A549 (cell line): ENCODE measurements around the gene SKP1. TPM values are rescaled to one million over a fixed set of nuclear protein-coding genes. Genes with fewer than 3 reads are reported as not detected.

ENCODE experiments used
- ATAC-seq, 2 experiments: fragments of 200-7000 bp in 1 of 2; fragments of >200 bp in 1 of 2; cut with Nextera tagmentation in 1 of 2; cut with Tn5 transposase in 1 of 2; 3 replicates each; pipeline versions ENCODE4 v1.8.0 to v1.9.1; 2018 to 2020; ENCODE audit warnings: mild to moderate bottlenecking in 1 of 2, moderate library complexity in 1 of 2
- CTCF ChIA-PET: fragments of 300-600 bp; sonication (Branson Sonifier 250); formaldehyde crosslinking; extraction: SDS; loops from one replicate; lab custom pipeline; 2021; ENCODE audit warnings: antibody characterized with exemption, inconsistent platforms; lab: Yijun Ruan, JAX
- POLR2A ChIA-PET: fragments of 350-600 bp; formaldehyde crosslinking; extraction: SDS; loops from one replicate; lab custom pipeline; 2021; ENCODE audit warnings: antibody characterized with exemption, inconsistent platforms; lab: Yijun Ruan, JAX
- DNase-seq, 2 experiments: peaks; one replicate each; pipeline versions ENCODE4 v3.0.0 to v3.0.0-alpha.2; 2011 to 2016; ENCODE audit warnings: low read depth in 1 of 2, low spot score in 1 of 2
- FAIRE-seq: peaks from 2 replicates; lab custom pipeline; 2011; peaks lifted over from hg19 to GRCh38; lab: Jason Lieb, UNC
- H3K27ac ChIP-seq, 2 experiments: fragments of >200 bp; sonication (Bioruptor Twin); formaldehyde crosslinking; 3 replicates each; pipeline ENCODE4 v1.5.1; 2016 to 2017
- H3K4me1 ChIP-seq: fragments of >200 bp; sonication (Bioruptor Twin); formaldehyde crosslinking; 3 replicates; pipeline ENCODE4 v1.6.1; 2016
- H3K4me2 ChIP-seq: fragments of >200 bp; sonication (Bioruptor Twin); formaldehyde crosslinking; 3 replicates; pipeline ENCODE4 v1.6.1; 2016
- H3K4me3 ChIP-seq: fragments of >200 bp; sonication (Bioruptor Twin); formaldehyde crosslinking; 3 replicates; pipeline ENCODE4 v1.5.1; 2016
- H3K9me3 ChIP-seq: fragments of >200 bp; sonication (Bioruptor Twin); formaldehyde crosslinking; 3 replicates; pipeline ENCODE4 v1.6.1; 2016
- BHLHE40 ChIP-seq: IDR thresholded peaks from 2 replicates; pipeline ENCODE4 v1.6.1; 2012; ENCODE audit warnings: low read depth, low read length, inconsistent platforms
- CEBPB ChIP-seq, 2 experiments: fragments of >200 bp in 1 of 2; sonication (Bioruptor Twin) in 1 of 2; formaldehyde crosslinking in 1 of 2; IDR thresholded peaks; 2 replicates each; pipeline ENCODE4 v1.6.1; 2012 to 2016
- CHD2 ChIP-seq: fragments of 150-350 bp; IDR thresholded peaks from 2 replicates; pipeline ENCODE4 v1.6.1; 2014; ENCODE audit warnings: low read length; ENCODE audit not compliant: partially characterized antibody
- CHD4 ChIP-seq: fragments of 200-600 bp; sonication (generic); IDR thresholded peaks from 2 replicates; pipeline ENCODE4 v1.6.1; 2016; ENCODE audit warnings: antibody characterized with exemption, mild to moderate bottlenecking, borderline replicate concordance
- EHMT2 ChIP-seq: fragments of 200-600 bp; sonication (generic); IDR thresholded peaks from 2 replicates; pipeline ENCODE4 v1.6.1; 2016; ENCODE audit warnings: antibody characterized with exemption, low read depth, mild to moderate bottlenecking, moderate library complexity
- EP300 ChIP-seq, 2 experiments: fragments of >200 bp; sonication (Bioruptor Twin); formaldehyde crosslinking; IDR thresholded peaks; 2 replicates in 1 of 2; 3 replicates in 1 of 2; pipeline ENCODE4 v1.6.1; 2016 to 2017
- FOXS1 ChIP-seq: fragments of 250-450 bp; sonication (Bioruptor Pico); IDR thresholded peaks from 2 replicates; pipeline ENCODE4 v1.5.0; 2020; ENCODE audit warnings: mild to moderate bottlenecking, moderate library complexity
- HDAC2 ChIP-seq: fragments of 200-600 bp; sonication (generic); IDR thresholded peaks from 2 replicates; pipeline ENCODE4 v1.6.1; 2016
- KDM1A ChIP-seq: fragments of 200-600 bp; sonication (generic); IDR thresholded peaks from 2 replicates; pipeline ENCODE4 v1.6.1; 2016; ENCODE audit warnings: low read depth, mild to moderate bottlenecking
- MYC ChIP-seq: IDR thresholded peaks from 2 replicates; pipeline ENCODE4 v1.6.1; 2012; ENCODE audit warnings: mild to moderate bottlenecking, inconsistent platforms, low read length, improper control_type of control experiment, borderline replicate concordance
- NPAS2 ChIP-seq: fragments of 250-450 bp; sonication (Bioruptor Pico); IDR thresholded peaks from 2 replicates; pipeline ENCODE4 v1.8.0; 2022; ENCODE audit warnings: mild to moderate bottlenecking, moderate library complexity, borderline replicate concordance
- RAD21 ChIP-seq, 2 experiments: fragments of >200 bp in 1 of 2; sonication (Bioruptor Twin) in 1 of 2; formaldehyde crosslinking in 1 of 2; IDR thresholded peaks in 1 of 2; conservative IDR thresholded peaks in 1 of 2; 2 replicates in 1 of 2; 3 replicates in 1 of 2; pipeline ENCODE4 v1.6.1; 2012 to 2018; ENCODE audit warnings: inconsistent platforms in 1 of 2
- RCOR1 ChIP-seq: fragments of 150-350 bp; IDR thresholded peaks from 2 replicates; pipeline ENCODE4 v1.6.1; 2014; ENCODE audit warnings: antibody characterized with exemption, low read length, low read depth
- SMC3 ChIP-seq: fragments of >200 bp; sonication (Bioruptor Twin); formaldehyde crosslinking; IDR thresholded peaks from 3 replicates; pipeline ENCODE4 v1.6.1; 2018; ENCODE audit warnings: inconsistent platforms
- SREBF2 ChIP-seq: fragments of 450-650 bp; IDR thresholded peaks from 2 replicates; pipeline ENCODE4 v1.6.1; 2014; ENCODE audit warnings: mild to moderate bottlenecking, moderate library complexity
- ZFP36 ChIP-seq: fragments of 450-650 bp; IDR thresholded peaks from 2 replicates; pipeline ENCODE4 v1.6.1; 2014; ENCODE audit warnings: borderline replicate concordance; ENCODE audit not compliant: partially characterized antibody
- ZSCAN20 ChIP-seq: fragments of 250-450 bp; sonication (Bioruptor Pico); IDR thresholded peaks from 2 replicates; pipeline ENCODE4 v1.8.0; 2022; ENCODE audit warnings: mild to moderate bottlenecking, moderate library complexity
- WGBS: methylation state at CpG from one replicate; pipeline ENCODE4 v1.1.6; 2017; ENCODE audit errors: missing lambda C conversion rate; 5-methylcytosine and 5-hydroxymethylcytosine counted together
- polyA plus RNA-seq, 4 experiments: library from polyadenylated mRNA; depleted of rRNA in 3 of 4; stranded (reverse); fragments of >200 nt; fragmentation: RNase III in 1 of 4; extraction: RNeasy Plus Mini Kit Qiagen cat#74134 plus additional on column Dnase treatment in 1 of 4; gene quantifications; 2 replicates in 3 of 4; 3 replicates in 1 of 4; pipeline ENCODE4 v1.2.3, GENCODE V29; 2011 to 2017
- TF ChIP-seq, protein P1 (sequence below): fragments of 250-450 bp; sonication (Bioruptor Pico); IDR thresholded peaks from 2 replicates; pipeline ENCODE4 v1.5.0; 2021; ENCODE audit warnings: mild to moderate bottlenecking, moderate library complexity, borderline replicate concordance
- TF ChIP-seq, protein P2 (sequence below): fragments of >200 bp; sonication (Bioruptor Twin); formaldehyde crosslinking; IDR thresholded peaks from 2 replicates; pipeline ENCODE4 v1.6.1; 2016
- TF ChIP-seq, protein P3 (sequence below): IDR thresholded peaks from 2 replicates; pipeline ENCODE4 v1.6.1; 2012
- TF ChIP-seq, protein P4 (sequence below): fragments of >200 bp; sonication (Bioruptor Twin); formaldehyde crosslinking; IDR thresholded peaks from 3 replicates; pipeline ENCODE4 v1.5.1; 2016
- TF ChIP-seq, protein P5 (sequence below): fragments of >200 bp; sonication (Bioruptor Twin); formaldehyde crosslinking; IDR thresholded peaks from 3 replicates; pipeline ENCODE4 v1.6.1; 2016

Gene SKP1
- polyA plus RNA-seq, 2 of the 4 experiments (the other 2 are of a cell fraction) = 776 to 870 TPM

DNA sequence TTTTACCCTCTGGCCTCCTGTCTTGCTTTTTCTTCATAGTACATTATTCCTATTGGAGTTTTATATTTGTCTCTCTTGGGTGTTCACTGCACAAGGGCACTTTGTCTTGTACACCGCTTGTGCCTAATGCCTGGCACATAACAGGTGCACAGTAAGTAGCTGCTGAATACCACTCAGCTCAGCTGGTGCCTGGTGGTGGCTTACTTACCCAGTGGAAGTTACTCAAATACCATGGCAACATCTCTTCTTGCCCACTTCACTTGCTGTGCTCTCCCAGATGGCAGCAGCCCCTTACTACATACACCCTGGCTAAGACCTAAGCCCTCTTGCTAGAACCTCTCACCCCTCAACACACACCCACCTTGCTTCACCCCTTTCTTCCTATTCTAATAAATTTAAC is 11.3 kb upstream of the SKP1 start (continued):
- TF ChIP-seq, protein P1, sequence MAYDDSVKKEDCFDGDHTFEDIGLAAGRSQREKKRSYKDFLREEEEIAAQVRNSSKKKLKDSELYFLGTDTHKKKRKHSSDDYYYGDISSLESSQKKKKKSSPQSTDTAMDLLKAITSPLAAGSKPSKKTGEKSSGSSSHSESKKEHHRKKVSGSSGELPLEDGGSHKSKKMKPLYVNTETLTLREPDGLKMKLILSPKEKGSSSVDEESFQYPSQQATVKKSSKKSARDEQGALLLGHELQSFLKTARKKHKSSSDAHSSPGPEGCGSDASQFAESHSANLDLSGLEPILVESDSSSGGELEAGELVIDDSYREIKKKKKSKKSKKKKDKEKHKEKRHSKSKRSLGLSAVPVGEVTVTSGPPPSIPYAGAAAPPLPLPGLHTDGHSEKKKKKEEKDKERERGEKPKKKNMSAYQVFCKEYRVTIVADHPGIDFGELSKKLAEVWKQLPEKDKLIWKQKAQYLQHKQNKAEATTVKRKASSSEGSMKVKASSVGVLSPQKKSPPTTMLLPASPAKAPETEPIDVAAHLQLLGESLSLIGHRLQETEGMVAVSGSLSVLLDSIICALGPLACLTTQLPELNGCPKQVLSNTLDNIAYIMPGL (CRISPR knock-in tag) = no peak
- TF ChIP-seq CHD4 = no peak

DNA sequence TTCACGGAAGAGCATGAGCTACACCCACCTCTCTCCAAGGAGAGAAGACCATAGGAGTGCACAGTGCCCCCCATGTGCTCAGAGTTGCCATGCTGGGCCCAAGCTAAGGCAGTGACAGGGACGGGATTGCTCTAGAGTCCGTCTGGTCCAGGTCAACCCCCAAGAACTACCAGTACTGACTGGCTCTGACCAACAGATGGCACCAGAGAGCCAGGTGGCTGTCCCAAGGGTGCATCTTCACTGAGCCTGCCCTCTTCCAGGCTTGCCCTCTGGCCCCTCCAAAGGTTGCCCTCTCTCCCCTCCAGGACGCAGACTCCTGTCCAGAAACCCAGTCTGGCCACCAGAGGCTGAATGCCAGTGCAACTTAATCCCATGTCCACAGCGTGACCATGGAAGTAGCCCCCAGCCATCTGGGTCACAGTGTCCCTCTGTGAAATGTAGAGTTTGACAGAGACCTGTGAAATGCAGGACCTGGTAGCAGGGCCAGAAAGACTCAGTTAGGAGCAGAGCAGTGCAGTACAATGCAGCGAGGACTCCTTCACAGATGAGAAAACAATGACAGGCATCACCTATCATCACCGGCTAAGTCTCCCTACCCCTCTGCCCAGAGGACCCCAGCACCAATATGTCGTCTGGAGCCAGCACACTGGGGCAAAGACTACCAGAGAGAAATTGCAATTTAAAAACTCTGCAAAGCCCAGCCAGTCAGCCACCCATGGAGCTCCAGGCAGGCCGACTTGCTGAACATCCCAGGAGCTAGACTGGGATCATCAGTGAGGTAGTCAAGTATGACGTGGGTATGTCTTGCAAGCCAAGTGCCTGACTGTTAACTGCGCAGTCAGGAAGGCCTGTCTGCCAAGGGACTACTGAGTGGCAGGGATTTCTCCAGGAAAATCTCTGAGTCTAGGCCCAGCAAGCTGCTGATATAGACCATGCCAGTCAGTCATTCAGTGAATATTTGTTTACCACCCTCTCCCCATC is 7.7 kb upstream of the SKP1 start:
- DNase-seq = peak; percentile 73 to 87
- Histone ChIP-seq H3K4me1 (no peaks in the 10 kb centered on the region), H3K27ac (no peak overlapping the region), H3K4me2 (no peak overlapping the region), H3K9me3 (no peaks in the 10 kb centered on the region), H3K4me3 (no peak overlapping the region)
- POLR2A ChIA-PET = interaction anchor here (1.0 kb wide), 1 partner anchor 107 kb away, joined by 3 read pairs; no protein-coding TSS in a partner anchor
- WGBS = 51% methylated on average over 11 of the region's 11 CpGs
- peak; percentile 87 to 95 for ATAC-seq
- TF ChIP-seq, protein P2, sequence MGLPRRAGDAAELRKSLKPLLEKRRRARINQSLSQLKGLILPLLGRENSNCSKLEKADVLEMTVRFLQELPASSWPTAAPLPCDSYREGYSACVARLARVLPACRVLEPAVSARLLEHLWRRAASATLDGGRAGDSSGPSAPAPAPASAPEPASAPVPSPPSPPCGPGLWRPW = no peak
- TF ChIP-seq, protein P3, sequence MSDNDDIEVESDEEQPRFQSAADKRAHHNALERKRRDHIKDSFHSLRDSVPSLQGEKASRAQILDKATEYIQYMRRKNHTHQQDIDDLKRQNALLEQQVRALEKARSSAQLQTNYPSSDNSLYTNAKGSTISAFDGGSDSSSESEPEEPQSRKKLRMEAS = no peak
- TF ChIP-seq, protein P4, sequence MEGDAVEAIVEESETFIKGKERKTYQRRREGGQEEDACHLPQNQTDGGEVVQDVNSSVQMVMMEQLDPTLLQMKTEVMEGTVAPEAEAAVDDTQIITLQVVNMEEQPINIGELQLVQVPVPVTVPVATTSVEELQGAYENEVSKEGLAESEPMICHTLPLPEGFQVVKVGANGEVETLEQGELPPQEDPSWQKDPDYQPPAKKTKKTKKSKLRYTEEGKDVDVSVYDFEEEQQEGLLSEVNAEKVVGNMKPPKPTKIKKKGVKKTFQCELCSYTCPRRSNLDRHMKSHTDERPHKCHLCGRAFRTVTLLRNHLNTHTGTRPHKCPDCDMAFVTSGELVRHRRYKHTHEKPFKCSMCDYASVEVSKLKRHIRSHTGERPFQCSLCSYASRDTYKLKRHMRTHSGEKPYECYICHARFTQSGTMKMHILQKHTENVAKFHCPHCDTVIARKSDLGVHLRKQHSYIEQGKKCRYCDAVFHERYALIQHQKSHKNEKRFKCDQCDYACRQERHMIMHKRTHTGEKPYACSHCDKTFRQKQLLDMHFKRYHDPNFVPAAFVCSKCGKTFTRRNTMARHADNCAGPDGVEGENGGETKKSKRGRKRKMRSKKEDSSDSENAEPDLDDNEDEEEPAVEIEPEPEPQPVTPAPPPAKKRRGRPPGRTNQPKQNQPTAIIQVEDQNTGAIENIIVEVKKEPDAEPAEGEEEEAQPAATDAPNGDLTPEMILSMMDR = peak; percentile 90
- TF ChIP-seq SMC3 = peak; percentile 97
- TF ChIP-seq HDAC2 = no peak
- peak; percentile 94 to 97 for TF ChIP-seq RAD21 (conservative IDR thresholded peaks at IDR 0.05 in 1 of 2, IDR thresholded peaks at IDR 0.05 in 1 of 2)
- no peak for FAIRE-seq
- CTCF ChIA-PET = interaction anchor here (0.6 to 14.7 kb wide), 49 partner anchors 8 to 405 kb away, joined by 3 to 345 read pairs (median 4); partner anchors contain the start of gene PPP2CA

DNA sequence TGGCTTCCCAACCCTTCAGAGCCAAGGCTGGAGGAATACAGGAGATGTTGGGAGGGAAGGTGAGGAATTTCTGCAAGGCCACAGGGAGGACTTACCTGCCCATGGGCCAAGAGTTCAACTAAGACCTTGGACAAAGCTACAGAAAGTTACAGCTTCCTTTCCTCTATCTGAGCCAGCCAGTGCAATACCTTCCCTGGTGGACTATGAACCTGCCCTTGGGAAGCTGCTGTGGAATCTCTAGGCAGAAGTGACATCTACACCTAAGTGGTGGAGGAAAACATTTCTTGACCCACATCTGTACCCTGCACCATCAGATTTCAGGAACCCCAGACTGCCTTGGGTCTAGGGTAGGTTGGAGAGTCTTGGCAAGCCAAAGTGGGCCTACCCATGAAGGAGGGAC is 6.7 kb upstream of the SKP1 start:
- CTCF ChIA-PET = interaction anchor here (0.6 to 14.7 kb wide), 35 partner anchors 9 to 405 kb away, joined by 3 to 345 read pairs (median 4); partner anchors contain the start of gene PPP2CA
- no peak overlapping the region for H3K27ac ChIP-seq
- no peak for DNase-seq
- no peak for ATAC-seq
- TF ChIP-seq BHLHE40 = no peak
- TF ChIP-seq SREBF2 = no peak
- TF ChIP-seq RCOR1 = no peak
- TF ChIP-seq SMC3 = no peak
- TF ChIP-seq NPAS2 (CRISPR knock-in tag) = no peak
- no peak for TF ChIP-seq ZFP36
- TF ChIP-seq EP300 (IDR thresholded peaks at IDR 0.05) = no peak
- TF ChIP-seq ZSCAN20 (CRISPR knock-in tag) = no peak
- no peak for TF ChIP-seq CHD2
- no peak for TF ChIP-seq KDM1A
- no peak for TF ChIP-seq CEBPB (IDR thresholded peaks at IDR 0.05)
- TF ChIP-seq, protein P5, sequence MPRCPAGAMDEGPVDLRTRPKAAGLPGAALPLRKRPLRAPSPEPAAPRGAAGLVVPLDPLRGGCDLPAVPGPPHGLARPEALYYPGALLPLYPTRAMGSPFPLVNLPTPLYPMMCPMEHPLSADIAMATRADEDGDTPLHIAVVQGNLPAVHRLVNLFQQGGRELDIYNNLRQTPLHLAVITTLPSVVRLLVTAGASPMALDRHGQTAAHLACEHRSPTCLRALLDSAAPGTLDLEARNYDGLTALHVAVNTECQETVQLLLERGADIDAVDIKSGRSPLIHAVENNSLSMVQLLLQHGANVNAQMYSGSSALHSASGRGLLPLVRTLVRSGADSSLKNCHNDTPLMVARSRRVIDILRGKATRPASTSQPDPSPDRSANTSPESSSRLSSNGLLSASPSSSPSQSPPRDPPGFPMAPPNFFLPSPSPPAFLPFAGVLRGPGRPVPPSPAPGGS = no peak
- TF ChIP-seq MYC = no peak
- TF ChIP-seq FOXS1 (CRISPR knock-in tag) = no peak
- TF ChIP-seq EHMT2 = no peak
- TF ChIP-seq, all 56 proteins: peak for 0
- Histone ChIP-seq H3K4me1 (no peaks in the 10 kb centered on the region), H3K4me2 (no peak overlapping the region), H3K9me3 (no peaks in the 10 kb centered on the region), H3K4me3 (no peak overlapping the region)
- FAIRE-seq = no peak
- POLR2A ChIA-PET = interaction anchor here (1.0 kb wide), 1 partner anchor 108 kb away, joined by 3 read pairs; no protein-coding TSS in a partner anchor
